ENCODE data around the gene CCDC86. TPM values are rescaled to one million over a fixed set of nuclear protein-coding genes. Genes with fewer than 3 reads are reported as not detected.

CCDC86 gene
- total and polyA plus RNA-seq, 10 of the 15 experiments (the other 5 are each of a cell fraction or from before 2014, with no cell fraction given) = 2.0 to 87.2 (median 38.7) TPM

GRCh38 chr11:60889869-60890311, 48.0 kb downstream of the CCDC86 start:
- FAIRE-seq (no peak), DNase-seq (ENCODE audit: low read depth, low spot score) (no peak), ATAC-seq (no peak; the same call in 2 of the 3 replicates)
- intact Hi-C loops (cut with micrococcal nuclease; ENCODE audit: unreplicated experiment) (no loop called here), in situ Hi-C loops (cut with MboI) (loop anchor here (5.0 kb wide), 1 partner anchor 118 kb away; no protein-coding TSS in a partner anchor)
- Histone ChIP-seq H2AFZ (ENCODE audit: control insufficient read depth, low read depth, low read length) (no peak overlapping the region), H3K4me2 (ENCODE audit: control insufficient read depth, insufficient read depth) (no peak overlapping the region), H4K20me1 (ENCODE audit: control insufficient read depth, insufficient read depth) (no peaks in the 10 kb centered on the region), H3K27ac (ENCODE audit: control insufficient read depth, insufficient read depth) (no peak overlapping the region), H3K79me2 (ENCODE audit: control insufficient read depth, insufficient read depth, low read length) (no peaks in the 10 kb centered on the region), H3K4me1 (ENCODE audit: control insufficient read depth, insufficient read depth, low read length) (no peaks in the 10 kb centered on the region), H3K9ac (ENCODE audit: control insufficient read depth, insufficient read depth, low read length) (no peak overlapping the region), H3K4me3 (no peak overlapping the region), H3K9me3 (replicated peaks; ENCODE audit: control insufficient read depth, insufficient read depth, low read length) (no peaks in the 10 kb centered on the region), H3K36me3 (ENCODE audit: control insufficient read depth in 2 of 2, insufficient read depth in 2 of 2, low read length in 1 of 2) (peaks cover 7 to 22% of the 10 kb centered on the region in 2 experiments), H3K27me3 (replicated peaks in 1 of 2; ENCODE audit: control insufficient read depth in 2 of 2, insufficient read depth in 2 of 2, low read length in 1 of 2) (no peaks in the 10 kb centered on the region)
- RAD21 ChIA-PET (ENCODE audit: unreplicated experiment) = interaction anchor here (0.7 kb wide), 1 partner anchor 84 kb away, joined by 3 read pairs; no protein-coding TSS in a partner anchor
- CTCF ChIA-PET = interaction anchor here (0.5 to 7.1 kb wide), 6 partner anchors 10 to 232 kb away, joined by 3 to 108 read pairs (median 3); no protein-coding TSS in a partner anchor
- TF ChIP-seq POLR2A (IDR thresholded peaks at IDR 0.05; ENCODE audit: low read depth, low read length) (peak; percentile 64; the same call in 1 of the 2 replicates), SMARCA5 (IDR thresholded peaks at IDR 0.05) (no peak), SRF (IDR thresholded peaks at IDR 0.05; ENCODE audit: low read depth in 2 of 2, low read length in 2 of 2) (no peak)
- POLR2A ChIA-PET = interaction anchor here (0.5 kb wide), 1 partner anchor 39 kb away, joined by 4 read pairs; no protein-coding TSS in a partner anchor
- SMC1A ChIA-PET (ENCODE audit: uncharacterized antibody, unreplicated experiment) = interaction anchor here (3.1 to 3.6 kb wide), 2 partner anchors 59 to 112 kb away, joined by 46 to 50 read pairs; no protein-coding TSS in a partner anchor
- no TSS peak for BruUV-seq (replicated peaks)
- 70% methylated on average over 6 of the region's 6 CpGs for WGBS (ENCODE audit: insufficient coverage, insufficient replicate concordance, low lambda C conversion rate, missing lambda C conversion rate)

GRCh38 chr11:60890696-60891095, 48.8 kb downstream of the CCDC86 start:
- Histone ChIP-seq H3K27ac (ENCODE audit: control insufficient read depth, insufficient read depth) (no peak overlapping the region), H3K4me3 (no peak overlapping the region), H4K20me1 (ENCODE audit: control insufficient read depth, insufficient read depth) (no peaks in the 10 kb centered on the region), H3K9ac (ENCODE audit: control insufficient read depth, insufficient read depth, low read length) (no peak overlapping the region), H3K9me3 (replicated peaks; ENCODE audit: control insufficient read depth, insufficient read depth, low read length) (no peaks in the 10 kb centered on the region), H3K4me1 (ENCODE audit: control insufficient read depth, insufficient read depth, low read length) (no peaks in the 10 kb centered on the region), H2AFZ (ENCODE audit: control insufficient read depth, low read depth, low read length) (no peak overlapping the region), H3K27me3 (replicated peaks in 1 of 2; ENCODE audit: control insufficient read depth in 2 of 2, insufficient read depth in 2 of 2, low read length in 1 of 2) (no peaks in the 10 kb centered on the region), H3K36me3 (ENCODE audit: control insufficient read depth in 2 of 2, insufficient read depth in 2 of 2, low read length in 1 of 2) (peaks cover 9 to 26% of the 10 kb centered on the region in 2 experiments), H3K4me2 (ENCODE audit: control insufficient read depth, insufficient read depth) (no peak overlapping the region), H3K79me2 (ENCODE audit: control insufficient read depth, insufficient read depth, low read length) (no peaks in the 10 kb centered on the region)
- ATAC-seq = no peak
- no peak for FAIRE-seq
- CTCF ChIA-PET = interaction anchor here (4.2 to 7.1 kb wide), 2 partner anchors 9 to 59 kb away, joined by 51 to 108 read pairs; no protein-coding TSS in a partner anchor
- in situ Hi-C loops (cut with MboI) = loop anchor here (5.0 kb wide), 1 partner anchor 118 kb away; no protein-coding TSS in a partner anchor
- SMC1A ChIA-PET (ENCODE audit: uncharacterized antibody, unreplicated experiment) = no interaction called here
- RAD21 ChIA-PET (ENCODE audit: unreplicated experiment) = no interaction called here
- POLR2A ChIA-PET = interaction anchor here (0.6 kb wide), 2 partner anchors 41 to 115 kb away, joined by 3 to 5 read pairs; no protein-coding TSS in a partner anchor
- BruUV-seq (replicated peaks) = no TSS peak
- no peak for DNase-seq (ENCODE audit: low read depth, low spot score)
- 50% methylated on average over 5 of the region's 5 CpGs for WGBS (ENCODE audit: insufficient coverage, insufficient replicate concordance, low lambda C conversion rate, missing lambda C conversion rate)
- intact Hi-C loops (cut with micrococcal nuclease; ENCODE audit: unreplicated experiment) = no loop called here
- TF ChIP-seq NR2F1 (conservative IDR thresholded peaks at IDR 0.05) (no peak), RB1 (IDR thresholded peaks at IDR 0.05; ENCODE audit: borderline replicate concordance) (no peak), NR2C2 (IDR thresholded peaks at IDR 0.05; ENCODE audit: borderline replicate concordance, control insufficient read depth, insufficient read length, low read depth) (no peak), ATF2 (IDR thresholded peaks at IDR 0.05; ENCODE audit: low read length) (no peak), CEBPB (IDR thresholded peaks at IDR 0.05; ENCODE audit: borderline replicate concordance in 1 of 2, low read depth in 2 of 2, low read length in 2 of 2) (no peak), RAD51 (IDR thresholded peaks at IDR 0.05) (no peak), ZBTB11 (CRISPR knock-in tag; IDR thresholded peaks at IDR 0.05) (no peak), IRF3 (IDR thresholded peaks at IDR 0.05) (no peak)

All from GM12878 (cell line).